ENCODE measurements around the gene RHOG.

DNA sequence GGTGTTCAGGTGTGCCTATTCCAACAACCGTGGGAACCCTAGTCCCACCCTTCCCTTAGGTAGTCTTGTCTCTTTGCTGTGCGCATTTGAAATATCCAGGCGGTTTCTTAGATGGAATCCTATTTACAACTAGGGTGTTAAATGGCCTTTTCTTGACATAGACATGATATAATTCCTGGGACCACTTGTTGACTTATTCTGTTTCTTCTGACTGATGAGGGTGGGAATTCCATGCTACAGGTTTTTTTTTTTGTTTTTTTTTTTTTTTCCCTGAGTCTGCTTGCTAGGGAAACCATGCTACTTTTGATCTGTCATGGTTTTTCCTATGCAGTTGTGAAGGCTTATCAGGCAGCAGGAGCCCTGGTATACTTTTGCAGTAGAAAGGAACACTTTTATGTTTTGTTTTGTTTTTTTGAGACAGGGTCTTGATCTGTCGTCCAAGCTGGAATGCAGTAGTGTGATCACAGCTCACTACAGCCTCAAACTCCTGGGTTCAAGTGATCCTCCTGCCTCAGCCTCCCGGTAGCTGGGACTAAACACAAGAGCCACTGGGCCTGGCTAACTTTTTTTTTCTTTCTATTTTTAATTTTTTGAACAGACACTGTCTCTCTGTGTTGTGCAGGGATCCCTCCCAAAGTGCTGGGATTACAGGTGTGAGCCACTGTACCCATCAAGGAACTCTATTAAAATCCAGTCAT, 16.2 kb upstream of the RHOG start:
- TF ChIP-seq, protein P1, sequence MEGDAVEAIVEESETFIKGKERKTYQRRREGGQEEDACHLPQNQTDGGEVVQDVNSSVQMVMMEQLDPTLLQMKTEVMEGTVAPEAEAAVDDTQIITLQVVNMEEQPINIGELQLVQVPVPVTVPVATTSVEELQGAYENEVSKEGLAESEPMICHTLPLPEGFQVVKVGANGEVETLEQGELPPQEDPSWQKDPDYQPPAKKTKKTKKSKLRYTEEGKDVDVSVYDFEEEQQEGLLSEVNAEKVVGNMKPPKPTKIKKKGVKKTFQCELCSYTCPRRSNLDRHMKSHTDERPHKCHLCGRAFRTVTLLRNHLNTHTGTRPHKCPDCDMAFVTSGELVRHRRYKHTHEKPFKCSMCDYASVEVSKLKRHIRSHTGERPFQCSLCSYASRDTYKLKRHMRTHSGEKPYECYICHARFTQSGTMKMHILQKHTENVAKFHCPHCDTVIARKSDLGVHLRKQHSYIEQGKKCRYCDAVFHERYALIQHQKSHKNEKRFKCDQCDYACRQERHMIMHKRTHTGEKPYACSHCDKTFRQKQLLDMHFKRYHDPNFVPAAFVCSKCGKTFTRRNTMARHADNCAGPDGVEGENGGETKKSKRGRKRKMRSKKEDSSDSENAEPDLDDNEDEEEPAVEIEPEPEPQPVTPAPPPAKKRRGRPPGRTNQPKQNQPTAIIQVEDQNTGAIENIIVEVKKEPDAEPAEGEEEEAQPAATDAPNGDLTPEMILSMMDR (conservative IDR thresholded peaks at IDR 0.05 in 1 of 2, IDR thresholded peaks at IDR 0.05 in 1 of 2; ENCODE audit: extremely low read depth in 1 of 2, insufficient read depth in 1 of 2, low read depth in 1 of 2, low read length in 2 of 2), result no peak
- no peak for TF ChIP-seq EZH2 (IDR thresholded peaks at IDR 0.05; ENCODE audit: borderline replicate concordance, low read length)
